Erythroblast (primary cell): Measurements from ENCODE around the gene PRSS36.
A peak's percentile ranks its signal among the peaks of the same experiment; 100 is the strongest.
"Not testable (repeated sequence)": the region's sequence is repeated elsewhere in the genome, so short reads cannot be mapped to it uniquely, and the experiment has no call there.

Experiments
- DNase-seq, 2 experiments: peaks; one replicate each; lab custom pipeline; 2025; lab: John Stamatoyannopoulos, UW
- GATA1 ChIP-seq: IDR thresholded peaks from 2 replicates; pipeline ENCODE4 v1.6.1; 2011; ENCODE audit warnings: low read depth, mild to moderate bottlenecking, control low read depth, low read length, moderate library complexity
- POLR2A ChIP-seq: IDR thresholded peaks from 2 replicates; pipeline ENCODE4 v1.6.1; 2011; ENCODE audit warnings: mild to moderate bottlenecking, low read length

The PRSS36 gene

DNA sequence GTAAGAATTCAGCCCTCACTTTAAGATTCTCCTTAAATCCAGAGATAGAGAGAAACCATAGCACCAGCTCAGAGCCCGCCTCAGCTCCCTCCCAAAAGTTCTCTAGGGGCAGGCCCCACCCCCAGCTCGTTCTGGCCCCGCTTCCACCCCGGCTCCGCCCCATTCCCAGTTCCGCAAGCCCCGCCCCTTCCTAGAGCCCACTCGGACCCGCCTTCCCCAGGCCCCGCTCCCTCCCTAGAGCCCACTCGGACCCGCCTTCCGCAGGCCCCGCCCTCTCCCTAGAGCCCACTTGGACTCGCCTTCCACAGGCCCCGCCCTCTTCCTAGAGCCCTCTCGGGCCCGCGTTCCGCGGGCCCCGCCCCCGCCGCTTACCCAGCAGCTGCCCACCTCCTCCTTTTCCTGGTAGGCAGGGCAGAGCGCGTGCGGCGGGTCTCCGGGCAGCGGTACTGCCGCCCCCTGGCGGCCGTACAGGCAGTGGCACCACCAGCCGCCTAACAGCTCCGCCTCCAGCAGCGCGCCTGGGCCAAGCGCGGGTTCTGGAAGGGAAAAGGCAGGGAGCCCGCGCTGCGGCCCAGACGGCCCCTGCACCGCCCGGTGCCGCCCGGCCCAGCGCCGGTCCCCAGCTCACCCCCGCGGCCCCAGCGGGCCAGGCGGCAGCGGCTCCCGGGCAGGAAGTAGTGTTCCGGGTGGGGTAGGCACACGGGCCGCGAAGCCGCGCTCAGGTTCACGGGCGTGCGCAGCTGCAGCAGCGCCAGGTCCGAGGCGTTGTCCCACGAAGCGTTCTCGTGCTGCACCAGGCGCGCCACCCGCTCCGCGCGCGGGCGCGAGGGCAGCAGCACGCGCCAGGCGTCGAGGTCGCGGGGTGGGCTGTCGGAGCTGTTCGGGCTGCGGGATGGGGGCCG is 7.5 kb downstream of the PRSS36 start:
- no peak for TF ChIP-seq POLR2A
- DNase-seq, result peak; percentile 100

DNA sequence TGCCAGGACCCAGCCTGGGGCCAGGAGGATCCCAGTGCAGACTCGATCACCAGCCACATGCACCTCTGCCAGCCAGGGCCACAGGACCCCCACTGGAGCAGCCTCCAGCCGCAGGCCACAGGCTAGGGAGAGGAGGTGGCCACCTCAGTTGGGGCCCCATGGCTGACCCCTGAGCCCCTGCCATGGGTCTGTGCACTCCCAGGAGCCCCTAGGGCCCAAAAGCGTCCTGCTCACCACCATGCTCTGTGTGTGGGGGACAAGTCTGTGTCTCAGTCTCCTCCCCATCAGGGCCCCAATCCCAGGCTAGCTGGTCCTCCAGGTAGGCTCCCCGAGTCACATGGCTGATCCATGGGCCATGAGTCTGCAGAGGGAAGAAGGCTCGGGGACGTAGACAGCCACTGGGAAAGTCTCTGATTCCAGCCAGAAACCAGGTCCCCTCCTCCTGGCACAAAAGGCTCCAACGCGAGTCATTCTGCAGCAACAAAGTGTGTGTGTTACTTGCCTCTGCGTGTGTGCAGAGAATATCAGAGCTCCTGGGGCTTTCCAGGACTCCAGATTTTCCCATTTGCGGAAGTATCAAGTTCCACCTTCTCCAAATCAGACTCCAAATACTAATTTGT is 8.3 kb downstream of the PRSS36 start:
- DNase-seq, result no peak
- TF ChIP-seq GATA1 (no peak), POLR2A (no peak)

DNA sequence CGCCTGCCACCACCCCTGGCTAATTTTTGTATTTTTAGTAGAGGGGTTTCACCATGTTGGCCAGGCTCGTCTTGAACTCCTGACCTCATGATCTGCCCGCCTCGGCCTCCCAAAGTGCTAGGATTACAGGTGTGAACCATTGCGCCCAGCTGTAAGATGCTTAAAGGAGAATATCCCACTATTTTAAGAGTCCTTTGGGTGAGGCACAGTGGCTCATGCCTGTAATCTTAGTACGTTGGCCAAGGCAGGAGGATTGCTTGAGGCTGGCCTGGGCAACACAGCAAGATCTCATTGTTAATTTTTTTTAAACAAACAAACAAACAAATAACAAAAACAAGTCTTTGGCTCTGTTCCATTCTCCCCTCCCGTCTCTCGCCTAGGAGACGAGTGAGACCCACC is 8.8 kb downstream of the PRSS36 start:
- DNase-seq, result not testable (repeated sequence)

DNA sequence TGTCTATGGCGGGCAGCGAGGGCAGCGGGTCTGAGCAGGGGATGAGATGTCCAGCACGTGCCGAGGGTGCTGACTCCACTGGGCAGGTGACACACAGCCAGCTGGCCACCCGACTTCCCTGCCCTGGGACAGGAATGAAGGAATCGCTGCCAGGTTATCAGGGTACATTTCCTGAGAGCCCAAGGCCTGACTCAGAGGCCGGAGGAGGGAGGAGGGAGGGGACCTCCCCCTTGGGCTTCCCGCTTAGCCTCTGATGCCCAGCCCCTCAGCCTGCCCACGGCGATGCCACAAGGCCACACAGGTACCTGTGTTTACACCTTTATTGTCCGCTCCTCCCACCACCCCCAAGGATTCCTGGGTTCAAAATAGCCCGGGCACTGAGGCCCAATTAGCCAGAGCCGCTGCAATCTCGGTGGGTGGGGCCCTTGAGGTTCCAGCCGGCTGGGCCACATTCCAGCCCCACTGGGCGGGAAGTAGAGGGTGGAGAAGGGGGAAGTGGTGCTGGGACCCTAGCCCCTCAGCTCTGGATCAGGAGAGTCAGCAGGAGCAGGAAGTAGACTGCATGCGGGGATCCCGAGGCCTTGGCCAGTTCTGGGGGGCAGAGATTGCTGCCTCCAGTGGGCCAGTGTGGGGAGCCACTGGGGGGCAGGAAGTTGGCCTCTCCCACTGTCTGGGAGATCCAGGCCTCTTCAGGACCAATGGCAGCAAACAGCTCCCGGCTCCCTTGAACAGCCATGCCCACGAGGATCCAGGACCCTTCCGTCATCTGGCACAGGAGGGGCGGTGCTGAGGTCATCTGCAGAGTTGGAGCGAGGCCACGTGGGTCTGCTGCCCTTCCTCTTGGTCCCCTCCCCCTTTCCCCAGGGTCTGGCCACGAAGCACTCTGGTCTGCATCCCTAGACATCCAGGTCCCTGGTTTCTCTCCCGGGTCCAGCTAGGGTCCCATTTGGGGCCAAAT is 11.0 kb downstream of the PRSS36 start:
- TF ChIP-seq POLR2A (no peak), GATA1 (no peak)
- DNase-seq, result no peak

DNA sequence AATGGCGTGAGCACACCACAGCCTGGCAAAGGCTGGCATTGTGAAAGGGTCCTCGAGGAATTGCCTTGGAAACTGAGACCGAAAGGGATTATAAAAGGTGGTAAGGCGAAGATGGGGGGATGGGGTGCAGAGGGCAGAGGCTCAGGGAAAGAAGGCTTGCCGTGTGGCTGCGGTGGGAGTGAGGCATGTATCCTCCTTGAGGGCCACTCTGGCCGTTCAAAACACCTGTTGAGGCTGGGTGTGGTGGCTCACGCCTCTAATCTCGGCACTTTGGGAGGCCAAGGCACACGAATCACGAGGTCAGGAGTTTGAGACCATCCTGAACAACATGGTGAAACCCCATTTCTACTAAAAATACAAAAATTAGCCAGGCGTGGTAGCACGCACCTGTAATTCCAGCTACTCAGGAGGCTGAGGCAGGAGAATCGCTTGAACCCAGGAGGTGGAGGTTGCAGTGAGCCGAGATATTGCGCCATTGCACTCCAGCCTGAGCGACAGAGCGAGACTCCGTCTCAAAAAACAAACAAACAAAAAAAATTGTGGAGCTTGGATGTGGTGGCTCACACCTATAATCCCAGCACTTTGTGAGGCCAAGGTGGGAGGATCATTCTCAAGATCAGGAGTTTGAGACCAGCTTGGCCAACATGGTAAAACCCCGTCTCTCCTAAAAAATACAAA is 12.9 kb downstream of the PRSS36 start:
- not testable (repeated sequence) for DNase-seq

DNA sequence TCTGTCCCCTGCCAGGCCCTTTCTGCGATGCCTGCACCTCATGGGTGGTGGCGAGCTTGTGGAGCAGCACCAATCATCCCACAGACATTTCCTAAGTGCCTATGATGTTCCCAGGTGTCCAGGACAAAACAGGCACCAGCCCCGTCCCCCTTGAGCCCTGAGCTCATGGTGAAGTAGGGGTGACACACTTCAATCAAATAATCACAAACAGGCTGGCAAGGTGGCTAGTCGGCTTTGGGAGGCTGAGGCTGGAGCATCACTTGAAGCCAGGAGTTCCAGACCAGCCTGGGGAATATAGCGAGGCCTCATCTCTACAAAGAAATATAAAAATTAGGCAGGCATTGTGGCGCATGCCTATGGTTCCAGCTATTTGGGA is 13.6 kb downstream of the PRSS36 start:
- TF ChIP-seq POLR2A (no peak), GATA1 (no peak)
- DNase-seq, result no peak

DNA sequence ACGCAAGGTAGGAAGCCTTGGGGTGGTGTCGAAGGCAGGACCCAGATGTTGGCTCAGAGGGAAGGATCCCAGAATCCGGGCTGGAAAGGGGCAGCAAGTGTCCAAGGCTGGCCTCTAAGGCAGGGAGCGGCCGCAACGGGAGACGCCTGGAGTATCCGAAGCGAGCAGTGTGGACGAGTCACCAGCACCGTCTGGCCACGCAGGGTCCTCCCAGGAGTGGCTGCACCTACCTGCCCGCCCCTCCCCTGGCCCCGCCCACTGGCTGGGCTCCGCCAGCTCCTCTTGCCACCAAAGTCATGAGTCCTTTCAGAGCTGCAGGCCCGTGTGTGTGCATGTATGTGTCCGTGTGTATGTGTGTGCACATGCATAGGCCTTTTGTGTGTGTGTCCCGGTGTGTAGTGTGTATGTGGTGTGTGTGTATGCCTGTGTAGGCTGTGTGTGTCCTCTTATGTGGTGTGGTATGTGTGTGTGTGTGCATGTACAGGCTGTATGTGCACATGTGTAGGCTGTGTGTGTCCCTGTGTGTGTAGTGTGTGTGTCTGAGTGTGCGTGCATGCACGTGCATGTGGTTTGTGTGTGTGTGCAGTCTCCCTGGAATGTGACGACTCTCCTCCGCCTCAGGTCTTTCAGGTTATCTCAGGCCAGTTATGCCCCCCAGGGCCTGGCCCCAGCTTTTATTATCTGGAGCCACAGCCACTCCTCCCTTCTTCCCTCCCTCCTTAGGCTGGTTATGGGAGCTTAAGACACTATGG is 14.2 kb downstream of the PRSS36 start, which contains the start of gene PRSS8:
Gene PRSS8 (minus strand): TSS at position 193 of the 752 bp plus-strand sequence. CDS start 229 bp downstream, outside the sequence.
- DNase-seq, result no peak

DNA sequence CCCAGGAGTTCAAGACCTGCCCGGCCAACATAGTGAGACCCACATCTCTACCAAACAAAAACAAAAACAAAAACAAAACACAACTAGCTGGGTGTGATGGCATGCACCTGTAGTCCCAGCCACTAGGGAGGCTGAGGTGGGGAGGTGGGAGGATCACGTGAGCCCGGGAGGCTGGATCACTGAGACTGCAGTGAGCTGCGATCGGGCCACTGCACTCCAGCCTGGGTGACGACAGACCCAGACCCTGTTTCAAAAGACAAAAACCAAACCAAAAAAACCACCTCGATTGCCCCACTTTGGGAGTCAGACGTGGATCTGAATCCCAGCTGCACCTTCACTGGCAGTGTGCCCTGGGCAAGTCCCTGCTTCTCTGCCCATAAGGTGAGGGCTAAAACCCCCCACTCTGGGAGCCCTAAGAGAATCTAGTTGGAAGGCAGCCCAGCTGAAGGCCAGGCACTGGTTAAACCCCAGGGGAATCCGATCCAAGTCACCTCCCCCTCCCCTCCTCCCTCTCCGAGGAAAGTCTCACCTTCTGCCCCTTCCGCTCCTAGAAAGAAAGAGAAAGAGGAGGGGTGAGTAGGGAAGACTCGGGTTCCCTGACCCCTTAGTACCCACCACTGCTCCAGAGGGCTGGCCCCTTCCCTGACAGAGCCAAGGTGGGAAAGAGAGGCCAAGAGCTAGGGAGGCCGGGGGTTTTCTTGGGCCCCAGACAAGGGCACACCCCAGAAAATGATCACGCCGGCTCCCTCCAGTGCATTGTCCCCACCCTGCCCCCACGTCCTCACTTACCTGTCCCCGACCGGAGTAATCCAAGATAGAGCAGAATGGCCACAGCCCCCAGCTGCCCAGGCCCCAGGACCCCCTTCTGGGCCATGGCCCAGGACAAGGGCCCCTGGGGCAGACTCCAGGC is 15.0 kb downstream of the PRSS36 start:
- no peak for DNase-seq
- TF ChIP-seq GATA1, result no peak
- no peak for TF ChIP-seq POLR2A

More for the DNA sequence above, 14.2 kb downstream of the PRSS36 start, which contains the start of gene PRSS8:
- TF ChIP-seq GATA1 (no peak), POLR2A (no peak)

DNA sequence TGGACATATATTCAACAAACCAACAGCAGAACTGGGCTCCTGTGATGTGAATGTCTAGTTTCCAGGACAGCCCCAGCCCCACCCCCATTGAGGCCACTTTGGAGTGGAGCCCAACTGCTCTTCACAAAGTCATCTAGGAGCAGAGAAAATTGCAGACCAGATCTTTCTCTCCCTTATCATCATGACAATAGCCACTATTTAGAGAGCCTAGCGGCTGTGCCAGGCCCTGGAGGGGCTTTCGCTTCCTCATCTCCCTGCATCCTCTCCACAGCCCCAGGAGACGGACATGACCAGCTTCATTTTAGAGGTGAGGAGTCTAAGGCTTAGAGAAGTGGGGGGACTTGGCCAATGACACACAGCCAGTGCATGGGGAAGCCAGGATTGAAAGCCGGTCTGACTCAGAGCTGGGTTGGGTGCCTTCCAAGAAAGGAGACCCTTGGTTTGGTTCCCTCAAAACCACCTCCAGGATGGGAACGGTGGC is 15.7 kb downstream of the PRSS36 start:
- DNase-seq, result peak; percentile 43 to 64
- no peak for TF ChIP-seq GATA1
- no peak for TF ChIP-seq POLR2A

DNA sequence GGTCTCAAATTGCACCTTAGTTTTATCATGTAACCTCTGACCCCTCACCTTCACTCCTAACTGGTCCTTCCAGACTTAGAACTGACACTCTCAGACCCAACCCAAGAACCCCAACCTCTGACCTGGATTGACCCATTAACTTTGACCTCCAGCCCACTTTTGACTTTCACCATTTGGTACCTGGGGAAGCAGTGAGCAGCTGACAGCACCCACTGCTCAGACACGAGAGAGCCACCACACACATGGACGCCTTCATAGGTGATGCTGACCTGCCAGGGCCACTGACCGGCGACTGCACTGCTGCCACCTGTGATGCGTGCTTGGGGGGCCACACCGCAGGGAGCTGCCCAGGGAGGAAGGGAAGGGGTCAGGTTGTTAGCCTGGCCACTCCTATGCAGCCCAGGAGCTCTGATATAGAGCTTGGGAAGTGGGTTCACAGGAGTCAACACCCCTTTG is 16.8 kb downstream of the PRSS36 start:
- DNase-seq, result no peak
- TF ChIP-seq GATA1, result no peak
- no peak for TF ChIP-seq POLR2A

DNA sequence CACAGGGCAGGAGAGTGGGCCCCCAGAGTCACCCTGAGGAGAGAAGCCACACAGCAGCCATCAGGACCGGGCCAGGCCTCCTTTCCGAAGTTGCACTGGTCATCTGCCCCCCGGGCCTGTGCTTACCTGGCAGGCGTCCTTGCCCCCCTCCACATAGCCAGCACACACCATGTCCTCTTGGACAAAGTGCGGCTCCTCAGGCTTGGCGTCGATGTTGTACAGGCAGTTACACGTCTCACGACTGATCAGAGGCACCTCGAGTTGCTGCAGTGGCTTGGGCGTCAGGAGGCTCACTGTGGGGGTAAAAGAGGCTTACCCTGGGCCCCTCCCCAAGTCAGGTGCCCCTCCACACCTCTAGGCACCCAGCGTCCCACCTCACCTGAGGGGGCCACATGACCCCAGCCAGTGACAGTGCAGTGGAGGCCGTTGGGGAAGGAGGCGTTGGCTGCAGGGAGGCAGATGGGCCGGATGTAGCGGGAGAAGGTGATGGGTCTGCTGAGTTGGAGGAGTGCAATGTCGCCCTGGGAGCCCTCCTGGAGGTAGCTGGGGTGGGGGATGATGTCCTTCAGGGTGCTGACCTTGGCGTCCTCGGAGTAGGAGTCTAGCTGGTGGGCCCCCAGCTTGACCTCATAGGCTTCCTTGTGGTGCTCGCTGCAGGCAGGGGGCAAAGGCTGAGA is 17.4 kb downstream of the PRSS36 start:
- no peak for DNase-seq
- TF ChIP-seq POLR2A (no peak), GATA1 (no peak)
